Neural cell (in vitro differentiated cells): Measurements from ENCODE around the gene HCFC1. TPM values are rescaled to one million over a fixed set of nuclear protein-coding genes. Genes with fewer than 3 reads are reported as not detected.
A peak's percentile ranks its signal among the peaks of the same experiment; 100 is the strongest.

Experiments used
- H2AFZ ChIP-seq: fragments of 200-600, 300-800 bp; sonication (generic), shearing (Covaris generic); 2 replicates; pipeline ENCODE4 v1.6.0; 2014; ENCODE audit warnings: low read depth, mild to moderate bottlenecking, antibody characterized with exemption, low read length, moderate library complexity
- H3F3A ChIP-seq: fragments of 200-600 bp; shearing (Covaris generic); 2 replicates; pipeline ENCODE4 v1.6.1; 2016; ENCODE audit warnings: mild to moderate bottlenecking, moderate library complexity, mixed read lengths, antibody characterized with exemption, low read length; ENCODE audit not compliant: insufficient read depth, poor library complexity, severe bottlenecking
- H3K27ac ChIP-seq: fragments of 200-600, 300-800 bp; sonication (generic), shearing (Covaris generic); 2 replicates; pipeline ENCODE4 v1.5.1; 2014; ENCODE audit warnings: mild to moderate bottlenecking, low read length, moderate library complexity
- H3K27me3 ChIP-seq: fragments of 300-800, 200-600 bp; sonication (generic), shearing (Covaris generic); 2 replicates; pipeline ENCODE4 v1.6.0; 2014; ENCODE audit warnings: mild to moderate bottlenecking, low read depth, low read length, moderate library complexity; ENCODE audit not compliant: insufficient read depth
- H3K36me3 ChIP-seq: fragments of 300-800, 200-600 bp; sonication (generic), shearing (Covaris generic); 2 replicates; pipeline ENCODE4 v1.5.1; 2014; ENCODE audit warnings: mild to moderate bottlenecking, antibody characterized with exemption, low read length, moderate library complexity; ENCODE audit not compliant: insufficient read depth
- H3K4me2 ChIP-seq: fragments of 300-800, 200-600 bp; sonication (generic), shearing (Covaris generic); 2 replicates; pipeline ENCODE4 v1.6.0; 2014; ENCODE audit warnings: mild to moderate bottlenecking, low read length
- H3K4me3 ChIP-seq: fragments of 300-800, 200-600 bp; sonication (generic), shearing (Covaris generic); 2 replicates; pipeline ENCODE4 v1.5.1; 2014; ENCODE audit warnings: mild to moderate bottlenecking, low read length, moderate library complexity
- H3K79me2 ChIP-seq: fragments of 200-600 bp; shearing (Covaris generic); replicated peaks from 2 replicates; pipeline ENCODE4 v1.6.0; 2014; ENCODE audit warnings: mild to moderate bottlenecking, low read length, moderate library complexity; ENCODE audit not compliant: insufficient read depth
- H3K9ac ChIP-seq: fragments of 300-800, 200-600 bp; sonication (generic), shearing (Covaris generic); 2 replicates; pipeline ENCODE4 v1.6.1; 2016; ENCODE audit warnings: mild to moderate bottlenecking, low read length, mixed read lengths
- H3K9me2 ChIP-seq: fragments of 200-600 bp; shearing (Covaris generic); 2 replicates; pipeline ENCODE4 v1.6.1; 2016; ENCODE audit warnings: mild to moderate bottlenecking, low read length, mixed read lengths; ENCODE audit not compliant: insufficient read depth
- H3K9me3 ChIP-seq: fragments of 200-600, 300-800 bp; sonication (generic), shearing (Covaris generic); 2 replicates; pipeline ENCODE4 v1.6.1; 2016; ENCODE audit warnings: mild to moderate bottlenecking, mixed run types, low read length, moderate library complexity, mixed read lengths
- H4K20me1 ChIP-seq: fragments of 200-600 bp; shearing (Covaris generic); 2 replicates; pipeline ENCODE4 v1.6.1; 2016; ENCODE audit warnings: mild to moderate bottlenecking, mixed run types; ENCODE audit not compliant: insufficient read depth
- CTCF ChIP-seq: fragments of 450-650 bp; IDR thresholded peaks from 2 replicates; pipeline ENCODE4 v1.5.1; 2014; ENCODE audit warnings: antibody characterized with exemption, mild to moderate bottlenecking, moderate library complexity; ENCODE audit not compliant: poor library complexity, severe bottlenecking
- MXI1 ChIP-seq: fragments of 450-650 bp; conservative IDR thresholded peaks from 2 replicates; pipeline ENCODE4 v1.6.1; 2014; ENCODE audit warnings: antibody characterized with exemption, mild to moderate bottlenecking; ENCODE audit not compliant: poor library complexity, severe bottlenecking
- RAD21 ChIP-seq: fragments of 450-650 bp; conservative IDR thresholded peaks from 2 replicates; pipeline ENCODE4 v1.6.1; 2014; ENCODE audit warnings: antibody characterized with exemption, mild to moderate bottlenecking, moderate library complexity
- REST ChIP-seq: IDR thresholded peaks from 2 replicates; pipeline ENCODE4 v1.6.1; 2012; ENCODE audit warnings: borderline replicate concordance
- SMC3 ChIP-seq: fragments of 450-650 bp; conservative IDR thresholded peaks from 2 replicates; pipeline ENCODE4 v1.6.1; 2014; ENCODE audit warnings: antibody characterized with exemption, mild to moderate bottlenecking, moderate library complexity; ENCODE audit not compliant: poor library complexity
- TAF1 ChIP-seq: IDR thresholded peaks from 2 replicates; pipeline ENCODE4 v1.6.1; 2012; ENCODE audit warnings: low read depth
- polyA plus RNA-seq: library from polyadenylated mRNA; depleted of rRNA; stranded (reverse); fragments of >200 nt; gene quantifications from 2 replicates; pipeline ENCODE4 v1.2.3, GENCODE V29; 2014

HCFC1 gene
- polyA plus RNA-seq, 1 donor from 2014 or later, result 7.3 TPM

DNA sequence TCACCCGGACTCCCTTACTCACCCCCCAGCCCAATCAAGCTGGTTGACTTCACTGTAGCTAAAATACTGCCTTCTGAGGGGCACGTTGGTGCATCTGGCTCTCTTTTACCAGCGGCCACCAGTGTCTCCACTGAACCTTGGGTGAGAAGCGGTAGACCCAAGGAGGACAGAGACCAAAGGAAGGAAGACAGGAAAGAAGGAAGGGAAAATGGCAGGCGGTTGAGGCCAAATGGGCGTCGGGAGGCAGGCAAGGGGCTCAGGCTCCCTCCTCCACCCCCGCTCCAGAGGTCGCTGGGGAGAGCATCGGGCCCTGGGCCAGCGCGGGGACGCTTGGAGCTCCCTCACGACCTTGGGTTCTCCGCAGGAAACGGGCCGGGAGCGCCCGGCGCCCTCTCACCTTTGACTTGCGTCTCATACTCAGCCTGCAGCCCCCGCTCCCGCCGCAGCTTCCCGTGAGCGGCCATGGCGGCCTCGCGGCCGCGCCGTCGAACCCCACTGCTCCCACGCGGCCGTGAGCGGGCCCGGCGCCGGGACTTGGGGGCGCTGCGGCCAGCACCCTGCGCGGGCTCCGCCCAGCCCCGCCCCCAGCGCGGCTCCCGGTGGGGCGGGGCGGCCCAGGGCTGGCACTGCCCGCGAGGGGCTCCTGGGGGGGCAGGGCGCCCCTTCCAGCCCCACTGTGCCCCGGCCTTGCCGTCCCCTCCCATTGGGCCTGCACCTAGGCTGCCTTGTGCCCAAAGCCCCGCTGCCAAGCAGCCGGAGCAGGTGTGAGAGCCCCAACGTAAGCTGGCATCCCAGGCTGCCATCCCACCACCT lies 45.7 kb downstream of the HCFC1 start, which contains the start of gene ARHGAP4:
Gene ARHGAP4, minus strand, starts transcription at position 526 of the 813 bp plus-strand sequence. Its CDS starts 62 bp downstream, at position 464.
- no peak within 1 kb of the TSS for H3K4me2 ChIP-seq
- TF ChIP-seq TAF1 (no peak), REST (no peak), MXI1 (no peak), RAD21 (no peak)
- no peak within 1 kb of the TSS for H2AFZ ChIP-seq
- peak within 1 kb of the TSS; percentile 92 for H3K9ac ChIP-seq
- no peaks in the 10 kb centered on the region for H3K79me2 ChIP-seq
- H3K4me3 ChIP-seq, result peak within 1 kb of the TSS; percentile 71
- no peaks in the 10 kb centered on the region for H3K27me3 ChIP-seq
- no peaks in the 10 kb centered on the region for H3K9me3 ChIP-seq
- H3F3A ChIP-seq, result no peaks in the 10 kb centered on the region
- H3K27ac ChIP-seq, result peak within 1 kb of the TSS; percentile 94
- H4K20me1 ChIP-seq, result no peaks in the 10 kb centered on the region
- H3K36me3 ChIP-seq, result no peaks in the 10 kb centered on the region
- no peaks in the 10 kb centered on the region for H3K9me2 ChIP-seq

DNA sequence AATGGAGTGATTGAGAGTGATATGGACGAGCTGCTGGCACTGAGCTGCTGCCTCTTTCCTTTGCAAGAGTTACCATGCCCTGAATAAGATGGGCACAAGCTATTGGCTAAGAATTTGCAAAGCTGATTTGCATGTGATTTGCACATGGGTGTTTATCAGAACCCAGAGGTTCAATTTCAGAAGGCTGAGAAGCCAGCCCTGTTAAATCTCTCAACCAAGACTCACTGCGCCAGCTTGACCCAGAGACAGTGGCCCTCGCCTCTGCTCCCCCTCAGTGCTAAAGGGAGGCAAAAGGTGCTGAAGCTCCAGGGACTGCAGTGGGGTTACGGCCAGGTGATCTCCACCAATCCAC lies 46.3 kb downstream of the HCFC1 start:
- Histone ChIP-seq H3K9ac (no peak overlapping the region), H3K9me2 (no peaks in the 10 kb centered on the region), H4K20me1 (no peaks in the 10 kb centered on the region), H3K9me3 (no peaks in the 10 kb centered on the region), H3K27ac (no peak overlapping the region), H3K27me3 (no peaks in the 10 kb centered on the region), H2AFZ (no peak overlapping the region), H3K4me3 (no peak overlapping the region), H3K79me2 (no peaks in the 10 kb centered on the region), H3F3A (no peaks in the 10 kb centered on the region), H3K4me2 (no peak overlapping the region), H3K36me3 (no peaks in the 10 kb centered on the region)
- TF ChIP-seq REST (no peak), SMC3 (no peak), MXI1 (no peak), TAF1 (no peak), CTCF (no peak)
